ENCODE results near the gene LRRC3.
A peak's percentile ranks its signal among the peaks of the same experiment; 100 is the strongest.

Gene LRRC3

GRCh38 chr21:44503901-44504399 lies 48.6 kb downstream of the LRRC3 start:
- no peak for DNase-seq (ENCODE audit: insufficient read length, low spot score)
- FAIRE-seq: no peak
- no peak for TF ChIP-seq POLR2A (IDR thresholded peaks at IDR 0.05; ENCODE audit: low read depth, low read length)

DNA sequence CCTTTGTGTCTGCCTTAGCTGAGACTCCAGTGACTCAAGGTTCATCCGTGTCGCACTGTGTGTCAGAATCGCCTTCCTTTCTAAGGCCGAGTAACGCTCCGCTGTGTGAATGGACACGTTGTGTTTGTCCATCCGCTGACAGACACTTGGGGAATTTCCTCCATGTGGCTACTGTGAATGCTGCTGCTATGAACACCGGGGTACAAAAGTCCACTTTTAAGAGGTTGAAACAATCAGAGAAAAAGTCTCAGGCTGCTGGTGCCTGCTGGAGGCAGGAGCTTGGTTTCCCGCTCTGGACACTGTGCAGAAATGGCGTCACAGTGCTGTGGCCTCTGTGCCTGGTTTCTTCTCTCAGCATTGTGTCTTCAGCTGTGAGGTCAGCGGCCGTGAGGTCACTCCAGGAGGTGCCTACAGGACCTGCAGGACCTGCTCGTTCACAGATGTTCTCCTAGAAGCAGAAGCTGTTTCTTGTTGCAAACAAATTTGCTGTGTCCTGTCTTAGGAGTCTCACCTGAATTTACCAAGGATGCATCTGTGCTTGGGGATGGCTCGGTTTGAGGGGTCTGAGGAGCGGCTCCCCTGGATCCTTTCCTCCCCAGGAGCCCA lies 50.5 kb downstream of the LRRC3 start:
- DNase-seq (ENCODE audit: insufficient read length, low spot score): no peak
- no peak for TF ChIP-seq POLR2A (IDR thresholded peaks at IDR 0.05; ENCODE audit: low read depth, low read length)
- no peak for FAIRE-seq

DNA sequence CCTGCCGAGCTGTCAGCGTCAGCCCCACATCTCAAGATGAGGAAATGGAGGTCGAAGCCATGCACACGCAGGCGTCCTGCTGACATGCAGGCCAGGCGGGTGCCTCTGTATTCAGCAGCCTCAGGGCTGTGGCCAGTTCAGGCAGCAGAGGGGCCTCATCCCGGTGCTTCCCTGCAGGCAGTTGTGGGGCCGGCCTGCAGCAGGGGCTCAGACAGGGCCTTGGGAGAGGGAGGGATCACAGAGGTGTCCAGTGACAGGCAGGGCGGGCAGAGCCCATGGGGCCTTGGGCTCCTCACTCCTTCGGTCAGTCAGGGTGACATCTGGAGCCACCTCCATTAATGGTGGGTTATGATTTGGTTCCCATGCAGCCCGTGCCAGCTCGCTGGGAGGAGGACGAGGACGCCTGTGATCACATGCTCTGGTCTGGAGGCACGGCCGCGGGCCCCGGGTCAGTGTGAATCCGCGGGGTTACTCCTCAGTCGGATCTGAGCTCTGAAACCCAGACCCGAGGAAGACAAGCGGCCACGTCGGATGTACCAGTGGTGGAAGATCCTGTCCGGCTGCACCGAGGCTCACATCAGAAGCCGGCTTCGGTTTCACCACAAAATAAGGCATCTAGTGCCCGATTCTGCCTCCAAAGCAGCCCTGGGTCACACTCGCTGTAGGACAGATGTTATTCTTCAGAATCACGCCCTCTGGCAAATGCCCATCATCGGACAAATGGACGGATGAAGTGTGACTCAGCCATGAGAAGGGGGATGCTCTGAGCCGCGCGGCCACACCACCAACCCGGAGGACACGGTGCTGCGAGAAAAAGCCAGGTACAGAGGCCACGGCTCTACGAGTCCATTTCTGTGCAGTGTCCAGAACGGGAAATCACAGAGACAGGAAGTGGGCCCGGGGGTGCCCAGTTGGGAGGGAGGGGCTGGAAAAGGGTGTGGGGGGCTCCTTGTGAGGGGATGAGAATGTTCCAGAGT lies 51.3 kb downstream of the LRRC3 start:
- no peak for FAIRE-seq
- DNase-seq (ENCODE audit: insufficient read length, low spot score): no peak
- TF ChIP-seq POLR2A (IDR thresholded peaks at IDR 0.05; ENCODE audit: low read depth, low read length): no peak

DNA sequence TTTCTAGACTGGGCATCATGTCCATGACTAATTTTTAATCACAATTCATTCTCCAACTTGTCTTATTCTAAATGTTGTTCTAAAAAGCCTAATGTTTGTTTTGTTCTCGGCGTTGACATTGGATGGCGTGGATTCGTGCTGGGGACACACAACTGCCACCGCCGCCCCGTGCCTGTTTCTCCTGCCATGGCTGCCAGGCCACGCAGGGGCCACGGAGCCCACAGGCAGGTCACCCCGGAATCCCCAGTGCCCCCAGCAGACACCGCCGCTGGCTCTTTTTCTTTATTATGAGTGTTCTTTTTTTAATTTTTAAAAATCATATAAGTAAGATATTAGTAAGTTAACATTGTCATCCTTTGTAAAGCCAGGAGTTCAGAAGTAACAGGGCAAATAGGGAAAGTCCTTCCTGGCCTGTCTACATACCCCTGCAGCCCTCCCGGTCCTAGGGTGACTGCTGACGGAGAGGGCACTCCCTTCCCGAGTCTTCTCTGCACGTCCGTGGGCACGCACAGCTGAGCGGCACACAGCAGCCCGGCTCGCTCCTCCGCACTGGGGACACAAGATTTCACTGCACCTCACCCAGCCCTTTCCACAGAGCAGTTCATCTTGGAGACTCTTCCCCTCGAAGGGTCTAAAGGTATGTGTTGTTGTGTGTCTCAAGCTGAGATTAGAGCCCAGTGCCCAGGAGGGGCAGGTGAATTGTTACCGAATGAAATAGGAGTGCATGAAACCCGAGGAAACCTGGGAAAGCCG lies 52.5 kb downstream of the LRRC3 start:
- FAIRE-seq: no peak
- no peak for TF ChIP-seq POLR2A (IDR thresholded peaks at IDR 0.05; ENCODE audit: low read depth, low read length)
- no peak for DNase-seq (ENCODE audit: insufficient read length, low spot score)

- no peak for TF ChIP-seq POLR2A (IDR thresholded peaks at IDR 0.05; ENCODE audit: low read depth, low read length)
- no peak for DNase-seq (ENCODE audit: insufficient read length, low spot score)
Observed at GRCh38 chr21:44508426-44508710, 53.1 kb downstream of the LRRC3 start.

DNA sequence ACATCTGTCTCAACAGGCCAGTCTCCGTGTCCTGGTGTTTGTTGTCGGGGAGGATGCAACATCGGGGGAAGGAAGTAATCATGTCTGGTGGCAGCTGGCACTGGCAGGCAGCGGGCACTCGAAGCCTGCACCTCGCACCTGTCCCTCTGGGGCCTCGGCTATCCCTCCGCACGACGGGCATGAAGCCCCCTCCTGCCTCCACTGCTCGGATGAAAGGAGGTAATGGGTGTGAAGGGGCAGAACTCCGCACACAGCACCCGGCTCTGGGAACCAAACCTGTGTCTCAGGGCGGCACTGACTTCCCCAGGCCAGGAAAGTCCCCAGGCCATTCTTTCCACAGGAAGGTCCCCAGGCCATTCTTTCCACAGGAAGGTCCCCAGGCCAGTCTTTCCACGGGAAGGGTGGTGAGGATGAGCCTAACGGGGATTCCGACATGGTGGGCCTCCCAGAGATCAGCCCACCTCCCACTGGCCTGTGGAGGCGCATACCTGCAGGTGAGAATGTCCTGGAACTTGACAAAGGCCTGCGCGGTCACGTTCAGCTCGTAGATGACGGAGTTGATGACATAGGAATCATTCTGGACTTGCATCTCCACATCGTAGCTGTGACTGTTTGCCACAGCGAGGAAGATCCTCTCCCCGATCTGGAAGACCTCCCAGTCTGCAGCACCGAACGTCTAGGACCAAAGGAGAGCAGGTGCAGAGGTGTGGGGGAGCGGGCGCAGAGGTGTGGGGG lies 53.6 kb downstream of the LRRC3 start:
- TF ChIP-seq POLR2A (IDR thresholded peaks at IDR 0.05; ENCODE audit: low read depth, low read length): no peak
- no peak for FAIRE-seq
- DNase-seq (ENCODE audit: insufficient read length, low spot score): no peak

More at GRCh38 chr21:44508426-44508710, 53.1 kb downstream of the LRRC3 start:
- FAIRE-seq: no peak

GRCh38 chr21:44509539-44509938 lies 54.2 kb downstream of the LRRC3 start:
- FAIRE-seq: no peak

GRCh38 chr21:44510109-44510507 lies 54.8 kb downstream of the LRRC3 start:
- DNase-seq (ENCODE audit: insufficient read length, low spot score) (no peak), FAIRE-seq (no peak)
- TF ChIP-seq POLR2A (IDR thresholded peaks at IDR 0.05; ENCODE audit: low read depth, low read length): no peak

More at GRCh38 chr21:44509539-44509938, 54.2 kb downstream of the LRRC3 start:
- TF ChIP-seq POLR2A (IDR thresholded peaks at IDR 0.05; ENCODE audit: low read depth, low read length): no peak
- DNase-seq (ENCODE audit: insufficient read length, low spot score): peak; percentile 67

- FAIRE-seq (no peak), DNase-seq (ENCODE audit: insufficient read length, low spot score) (peak; percentile 70)
- TF ChIP-seq POLR2A (IDR thresholded peaks at IDR 0.05; ENCODE audit: low read depth, low read length): no peak
Observed at GRCh38 chr21:44510508-44511218, 55.4 kb downstream of the LRRC3 start.

DNA sequence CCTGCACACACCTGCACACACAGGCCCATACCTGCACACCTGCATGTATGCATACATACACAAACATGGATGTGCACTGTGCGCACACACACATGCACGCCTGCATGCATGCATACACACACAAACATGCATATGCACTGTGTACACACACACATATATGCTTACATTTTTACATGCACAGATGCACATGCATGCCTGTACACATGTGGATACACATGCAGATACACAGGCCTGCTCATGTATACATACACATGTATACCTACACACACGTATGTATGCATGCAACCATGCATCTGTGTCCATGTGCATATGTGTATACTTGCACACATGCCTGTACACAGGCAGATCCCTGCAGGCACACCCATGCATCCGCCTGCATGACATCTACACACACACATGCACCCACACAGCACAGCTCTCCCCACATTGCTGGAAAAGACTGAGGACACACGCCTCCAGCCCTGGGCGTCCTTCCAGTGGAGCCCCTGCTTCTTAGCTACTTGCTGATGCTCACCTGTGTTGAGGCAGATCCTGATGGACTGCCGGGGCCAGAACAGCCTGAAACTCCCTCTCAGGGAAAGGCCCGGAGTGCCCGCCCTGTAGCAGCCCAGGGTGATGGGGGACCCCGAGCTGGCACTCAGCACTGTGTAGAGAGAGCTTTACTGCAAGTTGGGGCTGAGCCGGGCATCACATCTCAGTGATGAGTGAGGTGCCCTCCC lies 56.1 kb downstream of the LRRC3 start:
- no peak for TF ChIP-seq POLR2A (IDR thresholded peaks at IDR 0.05; ENCODE audit: low read depth, low read length)
- FAIRE-seq (no peak), DNase-seq (ENCODE audit: insufficient read length, low spot score) (no peak)

All from H54 (cell line).